Measurements from ENCODE around the gene UCKL1.
"Not testable (repeated sequence)": the region's sequence is repeated elsewhere in the genome, so short reads cannot be mapped to it uniquely, and the experiment has no call there.

The UCKL1 gene

GRCh38 chr20:63955827-63956663 lies at the start of gene UCKL1:
UCKL1 (minus strand) TSS chr20:63956416; CDS start chr20:63956372, 44 bp downstream.
- peak; percentile 58 for DNase-seq

DNA sequence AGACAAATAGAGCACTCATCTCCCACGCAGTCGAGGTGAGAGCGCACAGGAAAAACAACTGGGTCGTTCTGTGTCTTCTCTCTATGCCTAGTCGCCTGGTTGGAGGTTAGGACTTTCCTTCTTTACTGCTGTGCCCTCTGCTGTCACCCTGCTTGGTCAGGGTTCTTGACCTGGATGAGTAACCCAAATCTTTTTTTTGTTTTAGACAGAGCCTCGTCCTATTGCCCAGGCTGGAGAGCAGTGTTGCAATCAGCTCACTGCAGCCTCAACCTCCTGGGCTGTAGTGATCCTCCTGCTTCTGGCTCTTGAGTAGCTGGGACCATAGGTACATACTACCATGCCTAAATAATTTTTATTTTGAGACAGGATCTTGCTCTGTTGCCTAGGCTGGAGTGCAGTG lies 49.2 kb upstream of the UCKL1 start:
- no peak for DNase-seq

DNA sequence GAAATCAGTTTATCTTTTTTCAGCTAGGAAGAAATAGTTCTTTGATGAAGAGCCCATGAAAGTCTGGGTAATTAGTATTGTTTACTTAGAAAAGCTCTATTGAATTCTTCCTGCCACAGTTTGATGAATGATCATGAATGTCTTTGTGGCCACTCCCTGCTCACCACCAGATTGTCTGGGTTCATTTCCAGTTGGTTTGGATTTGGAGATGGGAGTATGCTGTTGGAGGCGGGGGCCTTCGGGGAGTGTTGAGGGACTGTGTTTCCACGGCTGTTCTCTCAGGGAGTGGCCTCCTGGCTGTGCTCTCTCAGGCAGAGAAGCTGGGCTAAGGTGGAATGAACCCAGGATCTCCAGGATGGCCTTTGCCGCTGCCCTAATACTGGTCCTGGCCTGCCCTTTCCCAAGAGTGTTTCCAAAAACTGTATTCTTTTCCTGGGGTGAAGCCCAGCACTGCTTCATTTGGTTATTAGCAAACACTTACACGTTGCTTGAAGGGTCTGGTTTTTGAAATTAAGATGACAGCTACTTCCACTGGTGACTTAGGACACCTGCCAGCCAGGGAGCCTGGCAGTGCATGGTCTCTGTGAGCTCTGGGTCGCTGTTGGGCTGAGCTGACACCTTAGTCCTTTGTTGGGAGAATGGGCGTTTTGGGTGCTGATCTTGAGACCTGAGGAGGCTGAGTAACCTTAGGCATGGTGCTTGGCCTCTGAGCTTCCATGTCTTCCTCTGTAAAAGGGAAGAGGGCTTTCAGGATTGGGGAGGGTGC lies 47.9 kb upstream of the UCKL1 start:
- DNase-seq, result no peak

GRCh38 chr20:64001607-64002011 lies 45.4 kb upstream of the UCKL1 start:
- DNase-seq, result no peak

- DNase-seq, result no peak
Measured at GRCh38 chr20:64000906-64001305, 44.7 kb upstream of the UCKL1 start.

- DNase-seq, result no peak
Measured at GRCh38 chr20:63982937-63983336, 26.7 kb upstream of the UCKL1 start.

GRCh38 chr20:63980806-63981728 lies 24.9 kb upstream of the UCKL1 start, which contains the start of gene PRPF6:
PRPF6 (plus strand) TSS chr20:63981132; CDS start chr20:63981246, 114 bp downstream.
- DNase-seq, result peak; percentile 77

GRCh38 chr20:63980317-63980805 lies 24.1 kb upstream of the UCKL1 start:
- no peak for DNase-seq

- DNase-seq, result no peak
Measured at GRCh38 chr20:63979557-63980316, 23.5 kb upstream of the UCKL1 start, which contains the start of gene SAMD10. SAMD10 (minus strand) TSS chr20:63979642; CDS start chr20:63979467, 175 bp downstream.

- no peak for DNase-seq
Measured at GRCh38 chr20:63979229-63979556, 23.0 kb upstream of the UCKL1 start.

GRCh38 chr20:63978319-63979228 lies 22.4 kb upstream of the UCKL1 start:
- no peak for DNase-seq

- no peak for DNase-seq
Measured at GRCh38 chr20:63977739-63978276, 21.6 kb upstream of the UCKL1 start.

DNA sequence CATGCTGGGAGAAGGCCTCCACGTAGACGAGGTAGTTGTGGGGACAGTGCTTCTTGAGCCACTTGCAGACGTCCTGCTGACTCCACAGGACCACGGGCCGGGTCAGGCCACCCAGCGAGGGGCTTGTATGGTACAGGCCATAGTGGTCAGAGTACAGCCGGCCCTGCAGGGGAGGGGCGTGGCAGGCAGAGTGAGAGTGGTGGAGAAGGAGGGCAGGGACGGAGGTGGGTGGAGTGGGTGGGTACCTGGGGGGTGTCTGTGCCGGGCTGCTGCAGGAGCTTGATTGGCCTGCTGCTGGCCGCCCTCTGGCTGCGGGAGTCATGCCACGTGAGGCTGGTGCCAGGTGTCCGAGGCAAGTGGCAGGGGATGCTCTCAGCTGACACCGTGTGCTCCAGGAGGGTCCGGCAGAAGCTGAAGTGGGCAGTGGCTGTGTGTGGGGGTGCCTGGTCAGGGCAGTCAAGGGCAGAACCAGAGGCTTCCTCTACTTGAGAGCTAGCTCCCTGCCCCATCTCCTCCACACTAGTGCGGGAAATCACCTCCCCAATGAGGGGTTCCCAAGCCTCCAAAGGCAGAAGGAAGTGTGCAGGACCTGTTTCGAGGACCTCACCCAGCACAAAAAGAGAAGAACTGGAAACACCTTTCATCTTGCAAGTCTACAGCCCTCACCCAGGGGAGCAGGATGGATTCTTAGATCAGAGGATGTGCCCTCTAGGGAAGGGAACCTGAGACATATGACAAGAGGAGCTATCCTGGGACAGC lies 20.9 kb upstream of the UCKL1 start:
- DNase-seq, result no peak

GRCh38 chr20:63976511-63976910 lies 20.3 kb upstream of the UCKL1 start:
- not testable (repeated sequence) for DNase-seq

DNA sequence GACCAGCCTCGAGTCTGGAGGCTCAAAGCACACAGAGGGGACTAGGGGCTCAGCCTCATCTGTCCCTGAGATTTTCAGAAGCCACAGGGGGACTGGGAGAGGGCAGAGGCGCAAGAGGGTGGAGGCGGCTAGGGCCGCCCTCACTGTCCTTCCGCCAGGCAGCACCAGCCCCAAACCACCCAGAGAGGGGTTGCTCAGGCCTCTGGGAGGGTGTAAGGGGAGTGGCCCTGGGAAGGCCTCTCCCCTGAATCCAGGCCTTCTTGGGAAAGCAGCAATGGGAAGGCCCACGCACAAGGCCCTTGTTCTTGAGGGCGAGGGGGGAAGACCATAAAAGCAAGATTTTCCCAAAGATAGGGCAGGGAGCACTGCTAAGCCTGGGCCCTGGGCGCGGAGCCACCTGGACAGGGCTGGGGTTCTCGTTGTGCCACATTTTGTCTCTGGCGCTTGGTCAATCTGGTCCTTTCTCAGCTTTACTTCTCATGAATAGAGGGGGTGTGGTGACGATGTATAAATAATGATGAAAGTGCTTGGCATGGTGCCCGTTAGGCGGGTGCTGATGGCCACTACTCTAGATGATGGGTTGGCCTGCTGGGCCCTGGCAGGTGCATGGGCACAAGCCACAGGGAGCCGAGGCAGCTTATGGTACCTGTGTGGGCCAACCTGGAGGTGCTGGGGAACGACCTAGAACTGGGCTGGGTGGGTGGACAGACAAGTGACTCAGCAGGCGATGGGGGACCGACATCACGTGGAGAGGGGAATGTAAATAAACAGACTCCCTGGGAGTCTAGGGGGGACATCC lies 18.4 kb upstream of the UCKL1 start:
- DNase-seq, result no peak

DNA sequence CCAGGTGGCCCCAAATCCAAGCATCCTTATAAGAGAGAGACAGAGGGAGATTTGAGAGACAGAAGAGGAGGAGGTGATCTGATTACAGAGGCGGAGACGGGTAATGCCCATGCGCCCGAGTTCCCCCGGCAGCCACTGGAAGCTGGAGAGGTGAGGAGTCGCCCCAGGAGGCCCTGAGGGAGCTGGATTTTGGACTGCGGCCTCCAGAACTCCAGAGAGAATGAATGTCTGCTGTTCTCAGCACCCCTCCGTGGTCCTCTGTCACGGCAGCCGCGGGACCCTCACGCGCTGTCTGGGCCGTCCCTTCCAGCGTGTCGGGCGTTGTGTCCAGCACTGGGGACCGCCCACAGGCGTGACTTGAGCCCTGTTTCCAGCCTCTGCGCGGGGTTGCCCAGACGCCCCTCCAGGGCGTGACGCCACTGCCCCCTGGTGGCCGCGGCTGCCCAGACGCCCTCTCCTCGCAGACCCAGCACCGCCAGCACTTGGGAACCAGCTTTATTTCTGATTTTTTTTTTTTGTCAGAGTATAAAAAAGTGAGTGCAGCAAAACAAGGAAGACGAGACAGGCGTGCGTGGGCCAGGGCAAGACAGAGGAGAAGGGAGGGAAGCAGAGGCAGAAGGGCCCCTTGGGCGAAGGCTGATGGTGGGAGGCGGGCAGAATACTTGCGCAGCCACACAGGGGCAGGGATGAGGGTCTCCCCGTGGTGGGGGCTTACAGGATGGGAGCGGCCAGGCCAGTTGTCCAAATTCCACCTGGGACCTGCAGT lies 17.6 kb upstream of the UCKL1 start:
- DNase-seq, result peak; percentile 67

GRCh38 chr20:63973160-63973479 lies 16.9 kb upstream of the UCKL1 start:
- DNase-seq, result no peak
